GM13976 (cell line): ENCODE data around the gene GYG2.
"Not testable (repeated sequence)": the region's sequence is repeated elsewhere in the genome, so short reads cannot be mapped to it uniquely, and the experiment has no call there.

Experiments
- DNase-seq: peaks from one replicate; pipeline ENCODE4 v3.0.0; 2012; ENCODE audit warnings: low spot score
- CTCF ChIP-seq: IDR thresholded peaks from 2 replicates; pipeline ENCODE4 v1.5.1; 2012; ENCODE audit warnings: borderline replicate concordance, mild to moderate bottlenecking; ENCODE audit not compliant: insufficient read depth; ENCODE audit errors: extremely low read depth, missing control alignments, control extremely low read depth
- in situ Hi-C: fragments of 300-500 bp; cut with MboI; formaldehyde crosslinking; loops from one replicate; pipeline ENCODE4 v1.12.0; 2022; ENCODE audit warnings: low sequenced_read_pairs, mixed read lengths, inconsistent platforms; ENCODE audit not compliant: unreplicated experiment

The GYG2 gene

DNA sequence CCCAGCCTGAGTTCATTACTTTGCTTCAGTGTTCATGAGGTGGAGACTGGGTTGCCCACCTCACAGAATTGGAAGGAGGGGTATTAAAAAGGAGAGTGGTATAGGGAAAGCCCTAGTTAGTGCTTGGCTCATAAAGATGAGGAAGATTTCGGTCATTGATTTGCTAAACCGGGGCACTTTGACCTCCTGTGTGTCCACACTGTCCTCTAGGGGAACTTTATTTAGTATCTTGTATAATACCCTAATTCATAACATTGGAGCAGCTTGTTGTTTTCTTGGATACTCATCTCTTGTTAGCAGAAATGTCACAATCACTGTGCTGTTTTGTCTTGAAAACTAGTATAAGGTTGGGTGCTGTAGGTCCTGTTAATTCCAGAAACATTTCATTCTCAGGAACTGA is 49.8 kb downstream of the GYG2 start:
- in situ Hi-C loops = no loop called here
- DNase-seq = no peak

DNA sequence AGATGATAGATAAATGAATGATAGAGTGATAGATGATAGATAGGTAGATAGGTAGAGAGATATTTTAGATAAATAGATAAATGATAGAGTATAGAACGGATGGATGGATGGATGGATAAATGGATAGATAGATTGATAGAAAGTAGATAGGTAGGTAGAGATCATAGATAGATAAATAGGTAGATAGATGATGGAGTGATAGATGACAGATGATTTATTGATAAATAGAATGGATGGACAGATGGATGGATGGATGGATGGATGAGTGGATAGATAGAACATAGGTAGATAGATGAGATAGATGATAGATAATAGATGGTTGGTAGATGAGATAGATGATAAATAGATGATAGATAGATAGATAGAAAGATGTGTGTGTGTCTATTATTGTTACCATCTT is 50.9 kb downstream of the GYG2 start:
- in situ Hi-C loops = no loop called here
- TF ChIP-seq CTCF = no peak
- DNase-seq = no peak

More for the DNA sequence above, 49.8 kb downstream of the GYG2 start:
- TF ChIP-seq CTCF = no peak

- in situ Hi-C loops = no loop called here
- TF ChIP-seq CTCF = no peak
- DNase-seq = no peak
These were observed 55.0 kb downstream of the GYG2 start for GRCh38 chrX:2883770-2884169.

DNA sequence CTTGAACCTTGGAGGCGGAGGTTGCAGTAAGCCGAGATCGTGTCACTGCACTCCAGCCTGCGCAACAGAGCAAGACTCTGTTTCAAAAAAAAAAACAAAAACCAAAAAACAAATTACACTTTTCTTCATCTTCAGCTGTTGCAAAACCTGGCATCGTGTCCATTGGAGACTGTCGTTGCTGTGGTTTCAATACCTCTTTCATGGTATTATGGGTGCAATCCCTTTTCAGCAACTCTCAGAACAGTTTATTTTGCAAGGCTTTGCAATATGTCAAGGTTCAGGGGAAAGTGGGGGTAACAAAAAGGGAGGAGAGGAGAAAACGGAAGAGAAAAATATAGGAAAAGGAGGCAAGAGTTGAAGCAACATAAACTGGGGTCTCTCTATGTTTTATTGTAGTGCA is 59.6 kb downstream of the GYG2 start:
- in situ Hi-C loops = no loop called here

GRCh38 chrX:2889045-2889605 is 60.4 kb downstream of the GYG2 start:
- in situ Hi-C loops = no loop called here
- TF ChIP-seq CTCF = no peak
- DNase-seq = no peak

More for the DNA sequence above, 59.6 kb downstream of the GYG2 start:
- TF ChIP-seq CTCF = no peak
- no peak for DNase-seq

- in situ Hi-C loops, DNase-seq: not testable (repeated sequence)
These were observed 61.2 kb downstream of the GYG2 start for GRCh38 chrX:2889706-2890490.

GRCh38 chrX:2890536-2891460 is 62.1 kb downstream of the GYG2 start:
- in situ Hi-C loops, DNase-seq: not testable (repeated sequence)
